ENCODE results near the gene PDX1. TPM values are rescaled to one million over a fixed set of nuclear protein-coding genes. Genes with fewer than 3 reads are reported as not detected.

Gene PDX1
- total RNA-seq, 1 experiment from 2014 or later: 1.7 TPM

GRCh38 chr13:27922883-27923612 is 3.2 kb downstream of the PDX1 start:
- no peak overlapping the region for H3K4me3 ChIP-seq (replicated peaks in 1 of 2; ENCODE audit: low read depth in 1 of 2, low read length in 2 of 2)
- H3K9ac ChIP-seq (ENCODE audit: low read length): no peak overlapping the region
- H3K4me1 ChIP-seq (ENCODE audit: control insufficient read depth in 1 of 2, insufficient read depth in 2 of 2, low read length in 2 of 2): peaks cover 5 to 20% of the 10 kb centered on the region in 2 experiments; a peak in 3 of 4 replicates
- no peaks in the 10 kb centered on the region for H3K9me3 ChIP-seq (ENCODE audit: control insufficient read depth in 1 of 2, insufficient read depth in 1 of 2, low read depth in 1 of 2, low read length in 2 of 2)
- no peaks in the 10 kb centered on the region for H3K27me3 ChIP-seq (ENCODE audit: insufficient read depth, low read length)
- intact Hi-C loops (cut with micrococcal nuclease): no loop called here
- DNase-seq (ENCODE audit: low read depth, low spot score) (no peak), ATAC-seq (no peak)
- H3K9me2 ChIP-seq (ENCODE audit: insufficient read depth): no peaks in the 10 kb centered on the region
- TF ChIP-seq, protein P1, sequence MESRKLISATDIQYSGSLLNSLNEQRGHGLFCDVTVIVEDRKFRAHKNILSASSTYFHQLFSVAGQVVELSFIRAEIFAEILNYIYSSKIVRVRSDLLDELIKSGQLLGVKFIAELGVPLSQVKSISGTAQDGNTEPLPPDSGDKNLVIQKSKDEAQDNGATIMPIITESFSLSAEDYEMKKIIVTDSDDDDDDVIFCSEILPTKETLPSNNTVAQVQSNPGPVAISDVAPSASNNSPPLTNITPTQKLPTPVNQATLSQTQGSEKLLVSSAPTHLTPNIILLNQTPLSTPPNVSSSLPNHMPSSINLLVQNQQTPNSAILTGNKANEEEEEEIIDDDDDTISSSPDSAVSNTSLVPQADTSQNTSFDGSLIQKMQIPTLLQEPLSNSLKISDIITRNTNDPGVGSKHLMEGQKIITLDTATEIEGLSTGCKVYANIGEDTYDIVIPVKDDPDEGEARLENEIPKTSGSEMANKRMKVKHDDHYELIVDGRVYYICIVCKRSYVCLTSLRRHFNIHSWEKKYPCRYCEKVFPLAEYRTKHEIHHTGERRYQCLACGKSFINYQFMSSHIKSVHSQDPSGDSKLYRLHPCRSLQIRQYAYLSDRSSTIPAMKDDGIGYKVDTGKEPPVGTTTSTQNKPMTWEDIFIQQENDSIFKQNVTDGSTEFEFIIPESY (IDR thresholded peaks at IDR 0.05; ENCODE audit: extremely low read depth, insufficient replicate concordance, low read length): no peak
- TF ChIP-seq EZH2phosphoT487 (IDR thresholded peaks at IDR 0.05; ENCODE audit: borderline replicate concordance) (no peak), YY1 (IDR thresholded peaks at IDR 0.05; ENCODE audit: extremely low read depth, insufficient replicate concordance, low read depth, low read length) (no peak), SIN3A (IDR thresholded peaks at IDR 0.05; ENCODE audit: low read depth) (no peak), JUND (IDR thresholded peaks at IDR 0.05) (no peak), ZFX (IDR thresholded peaks at IDR 0.05) (no peak), POLR2A (IDR thresholded peaks at IDR 0.05; ENCODE audit: borderline replicate concordance, extremely low read depth, insufficient read depth, insufficient read length) (no peak), SP1 (IDR thresholded peaks at IDR 0.05; ENCODE audit: low read depth) (no peak), SRF (IDR thresholded peaks at IDR 0.05; ENCODE audit: low read depth) (no peak), MAX (IDR thresholded peaks at IDR 0.05) (no peak), ZNF274 (IDR thresholded peaks at IDR 0.05; ENCODE audit: low read depth, low read length) (no peak), ELF1 (IDR thresholded peaks at IDR 0.05; ENCODE audit: borderline replicate concordance, low read depth) (no peak)
- TF ChIP-seq, protein P2, sequence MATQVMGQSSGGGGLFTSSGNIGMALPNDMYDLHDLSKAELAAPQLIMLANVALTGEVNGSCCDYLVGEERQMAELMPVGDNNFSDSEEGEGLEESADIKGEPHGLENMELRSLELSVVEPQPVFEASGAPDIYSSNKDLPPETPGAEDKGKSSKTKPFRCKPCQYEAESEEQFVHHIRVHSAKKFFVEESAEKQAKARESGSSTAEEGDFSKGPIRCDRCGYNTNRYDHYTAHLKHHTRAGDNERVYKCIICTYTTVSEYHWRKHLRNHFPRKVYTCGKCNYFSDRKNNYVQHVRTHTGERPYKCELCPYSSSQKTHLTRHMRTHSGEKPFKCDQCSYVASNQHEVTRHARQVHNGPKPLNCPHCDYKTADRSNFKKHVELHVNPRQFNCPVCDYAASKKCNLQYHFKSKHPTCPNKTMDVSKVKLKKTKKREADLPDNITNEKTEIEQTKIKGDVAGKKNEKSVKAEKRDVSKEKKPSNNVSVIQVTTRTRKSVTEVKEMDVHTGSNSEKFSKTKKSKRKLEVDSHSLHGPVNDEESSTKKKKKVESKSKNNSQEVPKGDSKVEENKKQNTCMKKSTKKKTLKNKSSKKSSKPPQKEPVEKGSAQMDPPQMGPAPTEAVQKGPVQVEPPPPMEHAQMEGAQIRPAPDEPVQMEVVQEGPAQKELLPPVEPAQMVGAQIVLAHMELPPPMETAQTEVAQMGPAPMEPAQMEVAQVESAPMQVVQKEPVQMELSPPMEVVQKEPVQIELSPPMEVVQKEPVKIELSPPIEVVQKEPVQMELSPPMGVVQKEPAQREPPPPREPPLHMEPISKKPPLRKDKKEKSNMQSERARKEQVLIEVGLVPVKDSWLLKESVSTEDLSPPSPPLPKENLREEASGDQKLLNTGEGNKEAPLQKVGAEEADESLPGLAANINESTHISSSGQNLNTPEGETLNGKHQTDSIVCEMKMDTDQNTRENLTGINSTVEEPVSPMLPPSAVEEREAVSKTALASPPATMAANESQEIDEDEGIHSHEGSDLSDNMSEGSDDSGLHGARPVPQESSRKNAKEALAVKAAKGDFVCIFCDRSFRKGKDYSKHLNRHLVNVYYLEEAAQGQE (IDR thresholded peaks at IDR 0.05; ENCODE audit: low read depth): no peak
- H3K4me2 ChIP-seq (ENCODE audit: low read length): no peak overlapping the region
- ChIA-PET CTCF (no interaction called here), POLR2A (no interaction called here), RAD21 (ENCODE audit: low non-redundant PET in 1 of 2, low total read pairs in 2 of 2, uncharacterized antibody in 2 of 2, unreplicated experiment in 2 of 2) (no interaction called here)
- H2AFZ ChIP-seq (ENCODE audit: low read depth, low read length, poor library complexity, severe bottlenecking): no peak overlapping the region
- no peaks in the 10 kb centered on the region for H3K79me2 ChIP-seq (ENCODE audit: insufficient read depth, low read length)
- no peak overlapping the region for H3K27ac ChIP-seq (ENCODE audit: low read depth, low read length)
- H3K36me3 ChIP-seq (ENCODE audit: control insufficient read depth in 1 of 2, insufficient read depth in 2 of 2, low read length in 2 of 2): no peaks in the 10 kb centered on the region
- BruUV-seq (replicated peaks): no TSS peak
- no peaks in the 10 kb centered on the region for H4K20me1 ChIP-seq (ENCODE audit: insufficient read depth)

Measured in HCT116 (cell line).